Measurements from ENCODE around the gene RFX5.

DNA sequence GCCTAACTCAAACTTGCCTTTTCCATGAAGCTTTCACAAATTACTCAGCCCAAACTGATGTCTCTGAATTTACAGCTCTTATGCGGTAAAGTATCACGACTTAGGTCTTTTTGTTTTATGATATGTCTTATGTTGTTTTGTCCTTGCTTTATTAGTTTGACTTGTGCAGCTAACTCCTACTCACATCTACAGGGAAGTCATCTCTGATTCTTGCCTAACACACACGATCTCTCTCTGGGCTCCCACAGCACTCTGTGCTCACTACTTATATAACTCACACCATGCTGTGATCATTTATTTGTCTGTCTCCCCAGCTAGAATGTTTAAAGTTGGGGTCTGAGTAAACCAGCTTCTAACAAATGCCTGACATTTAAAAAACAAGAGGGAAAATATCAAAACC is 10.5 kb downstream of the RFX5 start:
- TF ChIP-seq POLR2A (IDR thresholded peaks at IDR 0.05; ENCODE audit: low read depth, low read length) (no peak), POLR2AphosphoS5 (IDR thresholded peaks at IDR 0.05; ENCODE audit: low read depth, low read length) (no peak), SPI1 (IDR thresholded peaks at IDR 0.05; ENCODE audit: low read depth, low read length) (no peak), TAF1 (IDR thresholded peaks at IDR 0.05; ENCODE audit: low read depth, low read length) (no peak)

Measured in GM12891 (cell line).